ENCODE measurements around the gene SEMA3F. TPM values are rescaled to one million over a fixed set of nuclear protein-coding genes. Genes with fewer than 3 reads are reported as not detected.

SEMA3F gene
- total RNA-seq, 1 donor from 2014 or later = 79.8 TPM

DNA sequence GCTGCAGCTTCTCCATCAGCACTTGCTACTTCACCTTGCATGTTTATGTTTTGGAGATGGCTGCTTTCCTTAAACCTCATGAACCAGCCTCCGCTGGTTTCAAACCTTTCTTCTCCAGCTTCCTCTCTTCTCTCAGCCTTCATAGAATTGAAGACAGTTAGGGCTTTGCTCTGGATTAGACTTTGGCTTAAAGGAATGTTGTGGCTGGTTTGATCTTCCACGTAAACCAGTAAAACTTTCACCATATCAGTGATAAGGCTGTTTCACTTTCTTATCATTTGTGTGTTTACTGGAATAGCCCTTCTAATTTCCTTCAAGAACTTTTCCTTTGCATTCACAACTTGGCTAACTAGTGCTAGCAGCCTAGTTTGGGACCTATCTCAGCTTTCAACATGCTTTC, 24.6 kb downstream of the SEMA3F start:
- Histone ChIP-seq H3K36me3 (ENCODE audit: control insufficient read depth, insufficient read depth, low read length) (peaks cover 2% of the 10 kb centered on the region), H3K27me3 (ENCODE audit: control insufficient read depth, insufficient read depth, low read length) (no peaks in the 10 kb centered on the region), H3K4me3 (ENCODE audit: low read depth, low read length) (no peak overlapping the region)
- TF ChIP-seq, protein P1, sequence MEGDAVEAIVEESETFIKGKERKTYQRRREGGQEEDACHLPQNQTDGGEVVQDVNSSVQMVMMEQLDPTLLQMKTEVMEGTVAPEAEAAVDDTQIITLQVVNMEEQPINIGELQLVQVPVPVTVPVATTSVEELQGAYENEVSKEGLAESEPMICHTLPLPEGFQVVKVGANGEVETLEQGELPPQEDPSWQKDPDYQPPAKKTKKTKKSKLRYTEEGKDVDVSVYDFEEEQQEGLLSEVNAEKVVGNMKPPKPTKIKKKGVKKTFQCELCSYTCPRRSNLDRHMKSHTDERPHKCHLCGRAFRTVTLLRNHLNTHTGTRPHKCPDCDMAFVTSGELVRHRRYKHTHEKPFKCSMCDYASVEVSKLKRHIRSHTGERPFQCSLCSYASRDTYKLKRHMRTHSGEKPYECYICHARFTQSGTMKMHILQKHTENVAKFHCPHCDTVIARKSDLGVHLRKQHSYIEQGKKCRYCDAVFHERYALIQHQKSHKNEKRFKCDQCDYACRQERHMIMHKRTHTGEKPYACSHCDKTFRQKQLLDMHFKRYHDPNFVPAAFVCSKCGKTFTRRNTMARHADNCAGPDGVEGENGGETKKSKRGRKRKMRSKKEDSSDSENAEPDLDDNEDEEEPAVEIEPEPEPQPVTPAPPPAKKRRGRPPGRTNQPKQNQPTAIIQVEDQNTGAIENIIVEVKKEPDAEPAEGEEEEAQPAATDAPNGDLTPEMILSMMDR (IDR thresholded peaks at IDR 0.05; ENCODE audit: insufficient read depth, low read length, poor library complexity, severe bottlenecking) = no peak
- DNase-seq (ENCODE audit: low read depth) = no peak

DNA sequence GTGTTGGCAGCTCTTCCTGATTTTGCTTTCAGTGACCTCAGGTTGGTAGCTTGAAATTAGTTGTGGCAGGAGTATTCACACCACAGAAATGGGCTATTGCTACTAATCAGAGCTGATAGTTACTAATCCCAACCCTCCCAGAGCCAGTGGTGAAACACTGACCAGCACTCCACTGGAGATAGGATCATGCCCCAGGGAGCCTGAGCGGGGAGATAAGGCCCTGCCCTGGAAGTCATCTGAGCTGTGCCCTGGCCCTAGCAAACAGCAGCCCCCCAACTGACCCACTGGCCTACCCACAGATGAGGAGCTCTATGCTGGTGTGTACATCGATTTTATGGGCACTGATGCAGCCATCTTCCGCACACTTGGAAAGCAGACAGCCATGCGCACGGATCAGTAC, 26.9 kb downstream of the SEMA3F start:
- Histone ChIP-seq H3K27me3 (ENCODE audit: control insufficient read depth, insufficient read depth, low read length) (no peaks in the 10 kb centered on the region), H3K36me3 (ENCODE audit: control insufficient read depth, insufficient read depth, low read length) (no peaks in the 10 kb centered on the region), H3K4me3 (ENCODE audit: low read depth, low read length) (no peak overlapping the region)
- TF ChIP-seq, protein P1 (IDR thresholded peaks at IDR 0.05; ENCODE audit: insufficient read depth, low read length, poor library complexity, severe bottlenecking) = no peak
- DNase-seq (ENCODE audit: low read depth) = no peak

DNA sequence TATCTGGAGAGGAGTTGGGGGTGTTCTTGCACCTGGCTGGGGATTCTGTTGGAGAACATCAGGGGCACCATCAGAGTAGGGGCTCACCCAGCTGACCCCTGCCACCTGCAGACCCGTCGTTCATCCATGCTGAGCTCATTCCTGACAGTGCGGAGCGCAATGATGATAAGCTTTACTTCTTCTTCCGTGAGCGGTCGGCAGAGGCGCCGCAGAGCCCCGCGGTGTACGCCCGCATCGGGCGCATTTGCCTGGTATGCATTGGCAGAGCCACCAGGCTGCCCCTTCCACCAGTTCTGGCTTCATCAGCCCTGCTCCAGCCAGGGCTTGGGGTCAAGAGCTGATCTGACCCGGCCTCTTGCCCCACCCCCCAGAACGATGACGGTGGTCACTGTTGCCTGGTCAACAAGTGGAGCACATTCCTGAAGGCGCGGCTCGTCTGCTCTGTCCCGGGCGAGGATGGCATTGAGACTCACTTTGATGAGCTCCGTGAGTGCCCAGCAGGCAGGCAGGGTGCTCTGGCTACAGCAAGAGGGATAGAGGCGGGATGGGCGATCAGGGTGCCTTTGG, 27.5 kb downstream of the SEMA3F start:
- Histone ChIP-seq H3K27me3 (ENCODE audit: control insufficient read depth, insufficient read depth, low read length) (no peaks in the 10 kb centered on the region), H3K36me3 (ENCODE audit: control insufficient read depth, insufficient read depth, low read length) (no peaks in the 10 kb centered on the region)
- TF ChIP-seq, protein P1 (IDR thresholded peaks at IDR 0.05; ENCODE audit: insufficient read depth, low read length, poor library complexity, severe bottlenecking) = no peak

DNA sequence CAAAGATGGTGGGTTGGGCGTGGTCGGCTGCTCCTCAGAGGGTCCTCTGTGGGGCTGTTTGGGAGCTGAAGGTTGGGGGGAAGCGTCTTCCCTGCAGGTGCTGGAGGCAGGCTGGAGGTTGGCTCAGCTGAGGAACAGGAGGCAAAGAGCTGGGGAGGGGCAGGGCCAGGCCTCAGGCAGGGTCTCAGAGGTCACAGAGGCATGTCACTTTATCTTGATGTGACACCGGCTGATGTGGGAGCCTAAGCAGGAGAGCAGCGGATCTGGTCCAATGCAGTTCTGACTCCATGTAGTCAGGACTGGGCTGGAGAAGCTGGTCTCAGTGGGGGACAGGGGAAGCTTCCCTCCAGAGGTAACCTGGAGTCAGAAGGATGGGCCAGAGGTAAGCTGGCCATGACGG, 28.6 kb downstream of the SEMA3F start:
- TF ChIP-seq, protein P1 (IDR thresholded peaks at IDR 0.05; ENCODE audit: insufficient read depth, low read length, poor library complexity, severe bottlenecking) = no peak
- no peaks in the 10 kb centered on the region for H3K36me3 ChIP-seq (ENCODE audit: control insufficient read depth, insufficient read depth, low read length)
- DNase-seq (ENCODE audit: low read depth) = no peak
- no peak overlapping the region for H3K4me3 ChIP-seq (ENCODE audit: low read depth, low read length)
- H3K27me3 ChIP-seq (ENCODE audit: control insufficient read depth, insufficient read depth, low read length) = no peaks in the 10 kb centered on the region

More for the DNA sequence above, 27.5 kb downstream of the SEMA3F start:
- no peak overlapping the region for H3K4me3 ChIP-seq (ENCODE audit: low read depth, low read length)
- no peak for DNase-seq (ENCODE audit: low read depth)

DNA sequence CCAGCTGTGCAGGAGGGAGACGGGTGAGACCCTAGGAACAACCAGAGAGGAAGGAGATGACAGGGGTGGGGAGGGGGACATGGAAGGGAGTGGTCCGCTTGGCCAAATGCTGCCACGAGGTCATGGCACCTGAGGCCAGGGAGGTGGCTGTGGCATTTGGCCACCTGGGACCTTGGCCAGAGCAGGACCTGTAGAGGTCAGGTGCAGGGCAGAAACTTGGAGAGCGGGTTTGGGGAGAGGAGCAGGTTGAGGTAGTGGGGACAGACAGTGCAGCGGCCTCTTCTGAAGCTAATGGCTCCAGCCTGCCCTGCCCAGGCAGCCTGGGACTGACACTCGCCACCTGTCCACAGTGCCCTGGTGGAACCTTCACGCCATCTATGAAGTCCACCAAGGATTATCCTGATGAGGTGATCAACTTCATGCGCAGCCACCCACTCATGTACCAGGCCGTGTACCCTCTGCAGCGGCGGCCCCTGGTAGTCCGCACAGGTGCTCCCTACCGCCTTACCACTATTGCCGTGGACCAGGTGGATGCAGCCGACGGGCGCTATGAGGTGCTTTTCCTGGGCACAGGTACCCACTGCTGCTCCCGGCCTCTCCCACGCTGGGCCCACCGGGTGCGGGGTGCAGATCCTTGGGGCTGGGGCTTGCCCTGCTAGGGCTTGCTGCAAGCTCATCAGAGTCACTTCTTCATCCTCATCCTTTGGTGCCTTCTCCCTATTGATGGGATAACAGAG, 29.3 kb downstream of the SEMA3F start:
- Histone ChIP-seq H3K4me3 (ENCODE audit: low read depth, low read length) (no peak overlapping the region), H3K36me3 (ENCODE audit: control insufficient read depth, insufficient read depth, low read length) (no peaks in the 10 kb centered on the region), H3K27me3 (ENCODE audit: control insufficient read depth, insufficient read depth, low read length) (no peaks in the 10 kb centered on the region)
- DNase-seq (ENCODE audit: low read depth) = no peak
- TF ChIP-seq, protein P1 (IDR thresholded peaks at IDR 0.05; ENCODE audit: insufficient read depth, low read length, poor library complexity, severe bottlenecking) = no peak
